HCT116 (cell line): ENCODE data around the gene CAMK2G.

ENCODE experiments used
- ELF1 ChIP-seq: IDR thresholded peaks from 2 replicates; pipeline ENCODE4 v1.6.1; 2012; ENCODE audit warnings: low read depth, borderline replicate concordance
- EZH2 ChIP-seq: fragments of 200-600 bp; sonication (generic); IDR thresholded peaks from 2 replicates; pipeline ENCODE4 v1.6.1; 2017; ENCODE audit warnings: antibody characterized with exemption, mixed run types
- EZH2phosphoT487 ChIP-seq: fragments of 200-600 bp; IDR thresholded peaks from 2 replicates; pipeline ENCODE4 v1.6.1; 2018; ENCODE audit warnings: antibody characterized with exemption, borderline replicate concordance
- JUND ChIP-seq: IDR thresholded peaks from 2 replicates; pipeline ENCODE4 v1.6.1; 2012
- POLR2A ChIP-seq: IDR thresholded peaks from 2 replicates; pipeline ENCODE4 v1.7.0; 2011; ENCODE audit warnings: borderline replicate concordance; ENCODE audit not compliant: insufficient read depth, insufficient read length; ENCODE audit errors: extremely low read depth
- REST ChIP-seq: IDR thresholded peaks from 2 replicates; pipeline ENCODE4 v1.6.1; 2012; ENCODE audit warnings: low read depth
- SIN3A ChIP-seq: IDR thresholded peaks from 2 replicates; pipeline ENCODE4 v1.6.1; 2012; ENCODE audit warnings: low read depth
- SP1 ChIP-seq: IDR thresholded peaks from 2 replicates; pipeline ENCODE4 v1.6.1; 2012; ENCODE audit warnings: low read depth
- YY1 ChIP-seq: IDR thresholded peaks from 2 replicates; pipeline ENCODE4 v1.6.1; 2011; ENCODE audit warnings: low read length, low read depth, moderate library complexity, mild to moderate bottlenecking; ENCODE audit not compliant: insufficient replicate concordance; ENCODE audit errors: extremely low read depth
- ZBTB33 ChIP-seq: IDR thresholded peaks from 2 replicates; pipeline ENCODE4 v1.6.1; 2011; ENCODE audit warnings: mild to moderate bottlenecking, low read length, moderate library complexity; ENCODE audit not compliant: insufficient replicate concordance; ENCODE audit errors: extremely low read depth
- ZNF274 ChIP-seq: fragments of 200-500 bp; sonication (Bioruptor generic); IDR thresholded peaks from 2 replicates; pipeline ENCODE4 v1.6.1; 2014; ENCODE audit warnings: mild to moderate bottlenecking, low read depth, low read length, inconsistent platforms
- TF ChIP-seq, protein P1 (sequence below), 3 experiments: fragments of 200-600 bp in 1 of 3; sonication (generic) in 1 of 3; IDR thresholded peaks in 2 of 3; conservative IDR thresholded peaks in 1 of 3; 2 replicates each; pipeline ENCODE4 v1.5.1; 2012 to 2017; ENCODE audit warnings: low read depth in 2 of 3, low read length in 2 of 3, antibody characterized with exemption in 1 of 3, borderline replicate concordance in 1 of 3, control low read depth in 1 of 3, mild to moderate bottlenecking in 1 of 3, mixed read lengths in 1 of 3, mixed run types in 1 of 3, moderate library complexity in 1 of 3; ENCODE audit not compliant: insufficient read depth in 1 of 3
- TF ChIP-seq, protein P2 (sequence below): IDR thresholded peaks from 2 replicates; pipeline ENCODE4 v1.6.1; 2012
- TF ChIP-seq, protein P3 (sequence below): IDR thresholded peaks from 2 replicates; pipeline ENCODE4 v1.6.1; 2012

DNA sequence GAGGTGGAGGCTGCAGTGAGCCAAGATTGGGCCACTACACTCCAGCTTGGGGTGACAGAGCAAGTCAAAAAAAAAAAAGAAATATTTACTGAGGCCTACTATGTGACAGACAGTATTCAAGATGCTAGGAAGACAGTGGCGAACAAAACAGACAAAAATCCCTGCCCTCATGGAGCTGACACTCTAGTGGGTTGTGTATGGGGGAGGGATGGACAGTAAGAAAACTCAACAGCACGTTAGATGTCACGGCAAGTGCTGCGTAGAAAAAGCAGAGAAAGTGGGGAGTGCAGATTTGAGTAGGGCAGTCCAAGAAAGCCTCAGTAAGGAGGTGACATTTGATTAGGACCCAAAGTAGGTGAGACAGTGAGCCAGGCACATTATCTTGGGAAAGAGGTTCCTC is 10.1 kb downstream of the CAMK2G start:
- TF ChIP-seq EZH2phosphoT487 (no peak), REST (no peak), JUND (no peak), ELF1 (no peak), SP1 (no peak), YY1 (no peak), POLR2A (no peak), EZH2 (no peak), ZBTB33 (no peak), ZNF274 (no peak), SIN3A (no peak)
- TF ChIP-seq, protein P1, sequence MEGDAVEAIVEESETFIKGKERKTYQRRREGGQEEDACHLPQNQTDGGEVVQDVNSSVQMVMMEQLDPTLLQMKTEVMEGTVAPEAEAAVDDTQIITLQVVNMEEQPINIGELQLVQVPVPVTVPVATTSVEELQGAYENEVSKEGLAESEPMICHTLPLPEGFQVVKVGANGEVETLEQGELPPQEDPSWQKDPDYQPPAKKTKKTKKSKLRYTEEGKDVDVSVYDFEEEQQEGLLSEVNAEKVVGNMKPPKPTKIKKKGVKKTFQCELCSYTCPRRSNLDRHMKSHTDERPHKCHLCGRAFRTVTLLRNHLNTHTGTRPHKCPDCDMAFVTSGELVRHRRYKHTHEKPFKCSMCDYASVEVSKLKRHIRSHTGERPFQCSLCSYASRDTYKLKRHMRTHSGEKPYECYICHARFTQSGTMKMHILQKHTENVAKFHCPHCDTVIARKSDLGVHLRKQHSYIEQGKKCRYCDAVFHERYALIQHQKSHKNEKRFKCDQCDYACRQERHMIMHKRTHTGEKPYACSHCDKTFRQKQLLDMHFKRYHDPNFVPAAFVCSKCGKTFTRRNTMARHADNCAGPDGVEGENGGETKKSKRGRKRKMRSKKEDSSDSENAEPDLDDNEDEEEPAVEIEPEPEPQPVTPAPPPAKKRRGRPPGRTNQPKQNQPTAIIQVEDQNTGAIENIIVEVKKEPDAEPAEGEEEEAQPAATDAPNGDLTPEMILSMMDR (IDR thresholded peaks at IDR 0.05 in 2 of 3, conservative IDR thresholded peaks at IDR 0.05 in 1 of 3; ENCODE audit: borderline replicate concordance in 1 of 3, insufficient read depth in 1 of 3, low read depth in 2 of 3, low read length in 2 of 3), result no peak
- TF ChIP-seq, protein P2, sequence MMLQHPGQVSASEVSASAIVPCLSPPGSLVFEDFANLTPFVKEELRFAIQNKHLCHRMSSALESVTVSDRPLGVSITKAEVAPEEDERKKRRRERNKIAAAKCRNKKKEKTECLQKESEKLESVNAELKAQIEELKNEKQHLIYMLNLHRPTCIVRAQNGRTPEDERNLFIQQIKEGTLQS, result no peak
- TF ChIP-seq, protein P3, sequence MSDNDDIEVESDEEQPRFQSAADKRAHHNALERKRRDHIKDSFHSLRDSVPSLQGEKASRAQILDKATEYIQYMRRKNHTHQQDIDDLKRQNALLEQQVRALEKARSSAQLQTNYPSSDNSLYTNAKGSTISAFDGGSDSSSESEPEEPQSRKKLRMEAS, result no peak
